Esophagus squamous epithelium (tissue), 5 donors: ENCODE results near the gene FTSJ1. TPM values are rescaled to one million over a fixed set of nuclear protein-coding genes. Genes with fewer than 3 reads are reported as not detected.

ENCODE experiments used
- DNase-seq: peaks from one replicate; lab custom pipeline; 2025; lab: John Stamatoyannopoulos, UW
- H3K27ac ChIP-seq, 4 donors: fragments of 200-600 bp; sonication (generic); one replicate each; pipeline ENCODE4 v1.5.1; 2016 to 2019; ENCODE audit warnings: mild to moderate bottlenecking in 1 of 4
- H3K27me3 ChIP-seq, 4 donors: fragments of 200-600 bp; sonication (generic); 1 replicate in 3 of 4; 2 replicates in 1 of 4; pipeline versions ENCODE4 v1.5.1 to v1.6.0; 2017 to 2021; ENCODE audit warnings: antibody characterized with exemption in 1 of 4
- H3K36me3 ChIP-seq, 3 donors: fragments of 200-600 bp; sonication (generic); one replicate each; pipeline ENCODE4 v1.5.1; 2016 to 2019
- H3K4me1 ChIP-seq, 3 donors: fragments of 200-600 bp; sonication (generic); one replicate each; pipeline ENCODE4 v1.5.1; 2017 to 2019
- H3K4me3 ChIP-seq, 4 donors: fragments of 200-600 bp; sonication (generic); 1 replicate in 3 of 4; 2 replicates in 1 of 4; pipeline ENCODE4 v1.5.1; 2016 to 2019; ENCODE audit warnings: mild to moderate bottlenecking in 2 of 4, moderate library complexity in 1 of 4
- H3K9me3 ChIP-seq, 3 donors: fragments of 200-600 bp; sonication (generic); one replicate each; pipeline ENCODE4 v1.5.1; 2016 to 2019
- CTCF ChIP-seq, 6 experiments: fragments of 450-650 bp in 4 of 6; fragments of 200-600 bp in 2 of 6; sonication (generic) in 2 of 6; IDR thresholded peaks; one replicate each; pipeline ENCODE4 v1.5.1; 2016 to 2019; ENCODE audit warnings: antibody characterized with exemption in 6 of 6, mild to moderate bottlenecking in 4 of 6, moderate library complexity in 4 of 6
- POLR2A ChIP-seq, 4 donors: fragments of 450-650 bp; IDR thresholded peaks; one replicate each; pipeline ENCODE4 v1.6.1; 2017; ENCODE audit warnings: antibody characterized with exemption in 4 of 4, mild to moderate bottlenecking in 4 of 4, moderate library complexity in 3 of 4
- WGBS, 2 donors: methylation state at CpG; one replicate each; pipeline ENCODE4 v1.1.5; 2018; 5-methylcytosine and 5-hydroxymethylcytosine counted together
- intact Hi-C: fragments of 100-400 bp; cut with DNase I; formaldehyde crosslinking; loops from one replicate; pipeline ENCODE4 v1.15.0; 2022
- total RNA-seq, 4 donors: library from RNA; depleted of rRNA; stranded (reverse); fragments of >200 nt; gene quantifications; one replicate each; pipeline ENCODE4 v1.1.0, GENCODE V29; 2016
- donor health status: DM: yes; HTN: yes; CAD: no.

Gene FTSJ1
- total RNA-seq, 4 donors from 2014 or later, result 33.4 to 61.8 (median 45.8) TPM

DNA sequence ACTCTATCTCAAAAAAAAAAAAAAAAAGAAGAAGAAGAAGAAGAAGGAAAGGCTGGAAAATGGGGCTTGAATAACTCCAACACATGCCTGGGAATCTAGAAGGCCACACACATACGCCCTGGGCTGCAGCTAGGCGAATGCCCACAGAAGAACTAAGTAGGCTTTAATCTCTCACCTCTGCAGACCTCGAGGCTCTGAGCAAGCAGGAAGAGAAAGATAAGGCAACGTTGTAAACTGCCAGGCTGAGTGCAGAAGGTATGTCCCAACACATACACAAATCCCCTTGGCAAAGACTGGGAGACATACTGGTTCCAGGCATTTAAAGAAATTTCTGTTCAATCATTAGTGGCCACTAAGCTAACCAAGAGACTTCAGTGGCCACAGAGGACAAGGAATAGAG is 24.3 kb upstream of the FTSJ1 start:
- Histone ChIP-seq H3K36me3 (no peaks in the 10 kb centered on the region), H3K27me3 (no peaks in the 10 kb centered on the region), H3K4me3 (no peak overlapping the region), H3K27ac (no peak overlapping the region), H3K9me3 (no peaks in the 10 kb centered on the region), H3K4me1 (no peaks in the 10 kb centered on the region)
- no peak for TF ChIP-seq POLR2A (IDR thresholded peaks at IDR 0.05)
- TF ChIP-seq CTCF (IDR thresholded peaks at IDR 0.05), result no peak
- 35 to 51% methylated on average over 4 of the region's 4 CpGs for WGBS, 2 donors
- DNase-seq, result no peak
- intact Hi-C loops, result no loop called here

- DNase-seq, result no peak
- Histone ChIP-seq H3K27me3 (no peaks in the 10 kb centered on the region), H3K36me3 (no peaks in the 10 kb centered on the region), H3K4me1 (no peaks in the 10 kb centered on the region), H3K9me3 (no peaks in the 10 kb centered on the region), H3K27ac (no peak overlapping the region), H3K4me3 (no peak overlapping the region)
- intact Hi-C loops, result no loop called here
- 77 to 78% methylated on average over 6 of the region's 6 CpGs for WGBS, 2 donors
- TF ChIP-seq CTCF (IDR thresholded peaks at IDR 0.05) (no peak), POLR2A (IDR thresholded peaks at IDR 0.05) (no peak)
Measured at GRCh38 chrX:48456628-48457331, 19.2 kb upstream of the FTSJ1 start.

GRCh38 chrX:48458711-48459110 is 17.3 kb upstream of the FTSJ1 start:
- Histone ChIP-seq H3K4me1 (no peaks in the 10 kb centered on the region), H3K36me3 (no peaks in the 10 kb centered on the region), H3K27me3 (no peaks in the 10 kb centered on the region), H3K9me3 (no peaks in the 10 kb centered on the region), H3K27ac (no peak overlapping the region), H3K4me3 (no peak overlapping the region)
- TF ChIP-seq POLR2A (IDR thresholded peaks at IDR 0.05) (no peak), CTCF (IDR thresholded peaks at IDR 0.05) (no peak)
- no peak for DNase-seq
- intact Hi-C loops, result no loop called here
- no CpG with 5 or more reads among the region's 6 CpGs for WGBS, 2 donors

DNA sequence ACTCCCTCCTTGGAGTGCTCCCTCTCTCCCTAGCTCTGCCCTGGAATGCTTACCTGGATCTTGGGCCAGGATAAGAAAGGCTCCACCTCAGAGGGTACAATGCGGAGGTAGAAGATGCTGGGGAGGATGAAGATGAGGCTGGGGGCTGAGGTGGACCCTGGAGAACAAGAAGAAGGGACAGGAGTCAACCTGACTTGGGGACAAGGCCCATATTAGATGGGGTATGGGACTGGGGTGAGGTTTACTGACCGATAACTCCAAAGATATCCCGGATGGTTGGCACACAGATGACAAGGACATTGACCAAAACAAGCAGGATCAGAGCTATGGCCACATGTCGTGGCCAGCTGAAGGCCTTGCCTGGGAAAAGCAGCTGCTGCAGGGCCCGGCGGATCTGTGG is 16.5 kb upstream of the FTSJ1 start:
- Histone ChIP-seq H3K4me1 (peaks cover 0 to 7% (median 0%) of the 10 kb centered on the region in 3 donors), H3K9me3 (no peaks in the 10 kb centered on the region), H3K36me3 (no peaks in the 10 kb centered on the region), H3K27ac (no peak overlapping the region), H3K4me3 (no peak overlapping the region), H3K27me3 (no peaks in the 10 kb centered on the region)
- TF ChIP-seq CTCF (IDR thresholded peaks at IDR 0.05) (no peak), POLR2A (IDR thresholded peaks at IDR 0.05) (no peak)
- 79 to 96% methylated on average over 4 to 5 of the region's 6 CpGs for WGBS, 2 donors
- intact Hi-C loops, result no loop called here
- no peak for DNase-seq

DNA sequence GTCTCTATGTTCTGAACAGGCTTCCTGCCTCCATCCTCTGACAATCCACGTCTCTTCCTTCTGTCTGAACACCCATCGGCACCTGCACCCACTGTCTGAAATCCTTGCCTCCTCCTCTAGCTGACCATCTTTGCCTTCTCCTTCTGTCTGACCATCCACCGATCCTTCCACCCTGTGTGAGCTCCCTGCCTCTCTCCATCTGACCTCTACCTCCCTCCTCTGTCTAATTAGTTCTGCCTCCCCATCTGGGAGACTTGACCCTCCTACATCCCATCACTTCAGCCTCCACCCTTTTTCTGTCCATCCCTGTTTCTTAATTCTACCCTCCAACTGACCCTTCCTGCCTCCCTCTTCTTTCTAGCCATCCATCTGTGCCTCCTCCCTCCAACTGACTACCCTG is 16.0 kb upstream of the FTSJ1 start:
- DNase-seq, result no peak
- peaks cover 0 to 7% (median 0%) of the 10 kb centered on the region in 3 donors for H3K4me1 ChIP-seq
- intact Hi-C loops, result no loop called here
- TF ChIP-seq CTCF (IDR thresholded peaks at IDR 0.05) (no peak), POLR2A (IDR thresholded peaks at IDR 0.05) (no peak)
- H3K27me3 ChIP-seq, result no peaks in the 10 kb centered on the region
- H3K36me3 ChIP-seq, result no peaks in the 10 kb centered on the region
- H3K4me3 ChIP-seq, result no peak overlapping the region
- 87 to 90% methylated on average over 3 of the region's 3 CpGs for WGBS, 2 donors
- no peaks in the 10 kb centered on the region for H3K9me3 ChIP-seq
- H3K27ac ChIP-seq, result no peak overlapping the region
